ENCODE data around the gene ENTPD5.

GRCh38 chr14:73997944-73998447 is 21.1 kb downstream of the ENTPD5 start:
- TF ChIP-seq CTCF (conservative IDR thresholded peaks at IDR 0.05 in 1 of 2, IDR thresholded peaks at IDR 0.05 in 1 of 2; ENCODE audit: low read depth in 1 of 2, low read length in 2 of 2) (no peak), EZH2 (IDR thresholded peaks at IDR 0.05; ENCODE audit: low read length, missing control alignments) (no peak)
